ENCODE data around the gene MYH13.

The MYH13 gene

DNA sequence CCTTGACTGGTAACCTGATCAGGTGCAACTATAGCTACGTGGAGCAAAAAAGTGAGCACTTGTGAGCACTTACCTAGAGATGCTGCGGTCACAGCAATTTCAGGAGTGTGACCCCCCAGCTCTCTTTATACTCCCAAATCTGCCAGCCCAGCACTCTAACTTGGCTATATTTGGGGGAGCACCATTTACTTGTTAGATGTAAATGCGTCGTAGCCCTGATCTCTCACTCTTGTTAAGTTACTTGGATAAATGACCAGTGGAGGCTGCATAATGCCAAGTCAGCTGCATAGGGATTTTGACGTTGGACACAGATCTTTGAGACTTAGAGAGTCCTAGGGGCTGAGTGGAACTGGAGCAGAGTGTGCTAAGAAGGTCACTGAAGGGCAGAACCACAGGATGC lies at the start of gene MYH13:
TSS of gene MYH13 (minus strand) at position 101 of the 400 bp plus-strand sequence. CDS start 8,476 bp downstream, outside the sequence.
- no peak for DNase-seq

GRCh38 chr17:10421900-10422542 lies 49.2 kb upstream of the MYH13 start, which contains the start of gene MYH8:
MYH8 (minus strand) TSS chr17:10421950; CDS start chr17:10420227, 1,723 bp downstream.
- DNase-seq = no peak

DNA sequence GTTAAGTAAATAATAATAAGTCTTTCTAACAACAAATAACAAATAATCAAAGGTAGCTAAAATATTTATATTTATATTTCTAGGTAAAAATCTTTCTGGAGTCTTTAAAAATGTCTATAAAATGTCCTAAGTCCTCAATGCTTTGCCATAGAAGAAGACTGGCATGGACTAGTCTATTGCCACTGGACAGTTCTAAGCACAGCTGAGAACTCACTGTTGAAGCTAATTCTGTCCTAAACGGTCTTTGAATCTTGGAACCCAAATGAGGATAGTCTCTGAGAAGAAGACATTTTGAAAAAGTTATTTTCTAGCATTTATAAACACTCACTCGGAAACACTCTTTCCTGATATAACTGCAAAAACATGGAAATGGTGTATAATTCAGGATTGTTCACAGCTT lies 48.4 kb upstream of the MYH13 start:
- DNase-seq = no peak

- no peak for DNase-seq
Observed at GRCh38 chr17:10420811-10421210, 48.0 kb upstream of the MYH13 start.

DNA sequence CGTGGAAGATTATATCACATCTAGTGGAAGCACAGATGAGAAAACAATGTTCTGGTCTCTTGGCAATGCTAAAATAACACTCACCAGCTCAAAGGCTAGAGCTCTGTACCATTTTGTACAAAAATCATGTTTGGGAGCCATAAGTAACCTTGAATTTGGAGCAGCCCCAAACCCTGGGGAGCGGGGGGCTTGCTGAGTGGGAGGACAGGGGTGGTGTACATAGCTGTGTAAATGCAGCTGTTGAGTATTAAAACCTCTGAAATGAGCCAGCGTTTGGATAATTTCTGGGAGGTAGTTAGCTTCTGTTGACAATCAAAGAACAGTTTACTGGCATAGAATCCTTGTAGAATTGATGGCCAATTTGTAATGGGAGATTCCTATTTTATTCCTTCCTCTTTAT lies 44.6 kb upstream of the MYH13 start:
- no peak for DNase-seq

DNA sequence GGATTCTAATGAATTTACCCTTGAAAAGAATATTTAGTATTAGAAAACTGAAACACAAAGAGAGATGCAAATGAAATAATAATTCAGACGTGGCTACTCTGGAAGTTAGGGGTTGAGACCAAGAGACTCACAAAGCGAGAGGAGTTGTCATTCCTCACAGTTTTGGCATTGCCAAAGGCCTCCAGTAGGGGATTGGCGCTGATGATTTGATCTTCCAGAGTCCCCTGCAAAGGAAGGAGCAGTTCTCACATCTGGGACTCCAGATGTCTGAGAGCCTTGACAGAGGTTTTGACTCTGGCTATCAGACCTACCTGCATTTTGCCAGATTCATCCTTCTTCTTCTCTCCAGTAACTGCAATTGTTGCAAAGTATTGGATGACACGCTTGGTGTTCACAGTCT lies 42.4 kb upstream of the MYH13 start:
- DNase-seq = no peak

DNA sequence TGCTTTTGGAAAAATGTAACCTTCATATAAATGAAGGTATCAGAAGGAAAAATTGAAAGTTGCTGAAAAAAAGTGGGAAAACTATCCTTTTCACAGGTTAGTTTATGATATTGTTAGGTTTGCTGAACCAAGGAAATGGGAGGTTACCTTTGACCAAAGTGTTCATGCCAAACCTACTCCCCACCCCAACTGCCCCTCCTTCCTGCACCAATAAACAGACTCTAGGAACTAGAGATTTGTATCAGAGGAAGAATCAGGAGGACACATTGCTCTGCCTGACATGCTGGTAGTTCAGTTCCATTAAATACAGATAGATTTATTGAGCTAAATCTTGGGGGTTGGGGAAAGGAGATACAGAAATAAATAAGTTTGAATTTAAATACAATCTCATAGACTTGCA lies 30.8 kb upstream of the MYH13 start:
- no peak for DNase-seq

- DNase-seq = no peak
Observed at GRCh38 chr17:10398352-10398751, 25.5 kb upstream of the MYH13 start.

DNA sequence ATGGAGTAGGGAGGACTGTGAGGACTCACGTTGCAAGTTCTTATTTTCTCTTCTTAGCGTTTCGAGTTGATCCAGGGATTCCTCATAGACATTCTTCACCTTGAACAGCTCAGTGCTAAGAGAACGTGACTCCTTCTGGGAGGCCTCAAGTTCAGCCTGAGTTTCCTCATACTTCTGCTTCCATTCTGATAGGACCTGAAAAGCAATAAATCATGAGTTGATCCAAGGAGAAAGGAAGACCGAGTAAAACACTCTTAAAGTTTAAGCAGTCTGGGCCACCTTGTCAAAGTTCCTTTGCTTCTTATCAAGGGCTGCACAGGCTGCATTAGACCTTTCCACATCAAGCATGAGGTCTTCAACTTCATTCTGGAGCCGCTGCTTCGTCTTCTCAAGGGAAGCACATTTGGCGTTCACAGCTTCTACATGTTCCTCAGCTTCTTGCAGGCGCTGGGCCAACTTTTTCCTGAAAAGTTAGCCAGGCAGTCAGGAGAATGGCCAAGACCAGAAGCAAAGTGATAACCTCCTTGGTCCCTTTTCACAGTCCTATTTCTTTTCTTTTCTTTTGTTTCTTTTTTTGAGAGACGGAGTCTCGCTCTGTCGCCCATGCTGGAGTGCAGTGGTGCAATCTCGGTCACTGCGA lies 23.8 kb upstream of the MYH13 start:
- no peak for DNase-seq

DNA sequence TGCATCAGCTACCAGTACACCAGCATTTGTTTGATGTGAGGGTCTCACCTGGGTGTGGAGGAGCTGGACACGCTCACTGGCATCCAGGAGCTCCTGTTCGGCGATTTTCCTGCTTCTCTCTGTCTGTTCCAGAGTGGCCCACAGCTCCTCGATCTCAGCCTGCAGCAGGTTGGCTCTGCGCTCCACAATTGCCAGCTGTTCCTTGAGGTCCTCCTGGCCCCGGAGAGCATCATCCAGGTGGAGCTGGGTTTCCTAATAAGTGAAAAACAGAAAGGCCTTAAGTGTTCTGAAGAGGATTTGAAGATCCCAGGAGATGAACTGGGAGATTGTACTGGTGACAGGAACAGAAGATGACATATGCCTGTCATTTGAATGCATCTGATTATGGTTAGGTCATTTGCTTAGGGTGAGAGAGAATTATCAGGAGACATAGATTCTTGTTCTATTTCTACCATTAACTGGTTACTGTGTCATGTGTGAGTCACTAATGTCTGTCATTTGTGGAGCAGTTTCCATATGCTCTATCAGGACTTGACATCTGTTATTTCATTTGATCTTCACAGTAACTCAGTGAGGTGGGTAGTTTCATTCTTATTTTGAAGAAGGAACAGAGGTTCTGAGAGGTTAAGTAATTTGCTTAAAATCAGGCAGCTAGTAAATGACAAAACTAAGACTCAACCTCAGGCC lies 21.5 kb upstream of the MYH13 start:
- DNase-seq = no peak

DNA sequence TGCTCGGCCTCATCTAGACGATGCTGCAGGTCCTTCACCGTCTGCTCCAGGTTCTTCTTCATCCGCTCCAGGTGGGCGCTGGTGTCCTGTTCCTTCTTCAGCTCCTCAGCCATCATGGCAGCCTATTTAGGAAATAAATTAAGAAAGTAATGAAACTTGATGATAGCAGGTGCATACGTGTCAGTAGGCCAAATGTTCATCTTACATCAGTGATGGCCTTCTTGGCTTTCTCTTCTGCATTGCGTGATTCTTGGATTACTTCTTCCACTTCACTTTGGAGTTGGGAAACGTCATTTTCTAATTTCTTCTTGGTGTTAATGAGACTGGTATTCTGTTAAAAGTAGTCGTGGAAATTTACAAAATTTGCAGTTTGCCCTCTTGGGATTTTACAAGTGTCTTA lies 20.1 kb upstream of the MYH13 start:
- DNase-seq = no peak

DNA sequence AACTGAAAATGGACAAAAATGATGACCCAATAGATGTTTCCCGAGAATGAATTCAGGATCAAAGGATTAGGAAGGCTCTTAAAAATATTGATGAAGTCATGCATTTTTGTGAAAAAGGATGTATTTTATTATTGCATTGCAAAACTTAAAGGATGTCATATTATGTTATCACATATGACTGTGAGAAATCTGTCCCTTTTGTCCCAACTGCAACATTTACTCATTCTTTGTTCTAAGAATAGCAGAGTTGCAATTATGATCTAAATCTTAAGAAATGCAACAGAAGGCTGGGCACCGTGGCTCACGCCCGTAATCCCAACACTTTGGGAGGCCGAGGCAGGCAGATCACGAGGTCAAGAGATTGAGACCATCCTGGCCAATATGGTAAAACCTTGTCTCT lies 13.1 kb upstream of the MYH13 start:
- no peak for DNase-seq

- DNase-seq = no peak
Observed at GRCh38 chr17:10384175-10384574, 11.4 kb upstream of the MYH13 start.

DNA sequence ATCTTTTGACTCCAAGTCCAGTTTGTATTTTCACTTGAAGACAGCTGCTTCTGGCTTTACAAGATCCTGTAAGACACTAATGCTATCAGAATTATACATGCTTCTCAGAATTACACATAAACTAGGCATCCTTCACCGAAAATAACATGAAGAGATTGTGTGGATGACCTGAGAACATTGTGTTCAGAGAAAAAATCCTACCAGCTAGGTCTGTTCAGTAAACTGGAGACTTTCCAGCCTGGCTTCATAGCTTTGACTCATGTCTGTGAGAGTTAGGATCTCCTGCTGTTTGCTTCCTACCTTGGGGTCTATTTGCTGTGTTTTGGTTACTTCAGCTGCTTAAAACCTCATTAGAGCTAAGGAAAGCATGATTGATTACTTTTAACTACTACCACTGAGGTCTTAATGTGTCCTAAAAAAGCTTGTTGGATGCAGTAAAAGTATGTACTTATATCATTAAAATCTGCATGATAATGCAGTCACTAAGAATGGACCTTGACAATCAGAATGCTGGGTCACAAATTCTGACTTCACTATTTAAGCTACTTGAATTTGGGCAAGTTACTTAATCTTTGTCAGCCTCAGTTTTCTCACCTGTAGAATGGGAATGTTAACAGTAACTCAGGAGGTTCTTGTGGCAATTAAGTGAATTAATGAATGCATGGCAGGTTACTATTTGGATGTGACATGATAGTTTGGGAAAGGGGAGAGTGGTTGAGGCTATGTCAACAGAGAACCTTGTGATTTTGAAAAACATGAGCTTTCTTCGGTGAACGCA lies 8.0 kb upstream of the MYH13 start:
- no peak for DNase-seq

- DNase-seq = no peak
Observed at GRCh38 chr17:10370016-10370608, 2.7 kb downstream of the MYH13 start.

GRCh38 chr17:10369239-10369638 lies 3.6 kb downstream of the MYH13 start:
- DNase-seq = no peak

DNA sequence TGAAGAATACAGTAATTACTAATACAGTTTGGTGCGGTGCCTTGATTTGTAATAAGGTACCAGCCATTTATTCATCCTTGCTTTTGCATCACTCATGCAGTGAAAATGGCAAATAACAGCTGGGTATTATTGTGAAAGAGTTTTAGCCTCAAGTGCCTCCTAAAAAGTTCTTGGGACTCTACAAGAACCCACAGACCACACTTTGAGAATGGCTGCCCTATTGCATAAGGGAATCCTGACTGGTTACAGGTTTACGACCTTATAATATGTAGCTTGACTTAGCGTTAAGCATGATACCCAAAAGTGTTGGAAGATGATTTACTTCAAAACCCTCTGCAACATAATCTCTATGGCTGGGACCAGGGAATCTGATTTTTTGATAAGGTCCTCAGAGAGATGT lies 4.2 kb downstream of the MYH13 start:
- DNase-seq = no peak

DNA sequence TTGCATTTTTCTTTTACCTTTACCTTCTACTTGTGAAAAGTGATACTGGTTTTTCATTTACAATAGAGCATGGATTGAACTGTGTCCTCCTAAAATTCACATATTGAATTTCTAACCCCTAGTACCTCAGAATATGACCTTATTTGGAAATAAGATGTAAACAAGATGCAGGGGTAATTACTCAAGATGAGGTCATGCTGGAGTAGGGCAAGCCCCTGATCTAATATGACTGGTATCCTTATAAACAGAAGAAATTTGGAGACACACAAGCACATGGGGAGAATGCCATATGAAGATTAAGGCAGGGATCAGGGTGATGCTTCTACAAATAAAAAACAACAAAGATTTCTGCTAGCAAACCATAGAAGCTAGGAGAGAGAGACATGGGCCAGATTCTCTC lies 12.2 kb downstream of the MYH13 start:
- DNase-seq = no peak

- DNase-seq = no peak
Observed at GRCh38 chr17:10357768-10358167, 15.0 kb downstream of the MYH13 start.

- DNase-seq = no peak
Observed at GRCh38 chr17:10354651-10355050, 18.2 kb downstream of the MYH13 start.

DNA sequence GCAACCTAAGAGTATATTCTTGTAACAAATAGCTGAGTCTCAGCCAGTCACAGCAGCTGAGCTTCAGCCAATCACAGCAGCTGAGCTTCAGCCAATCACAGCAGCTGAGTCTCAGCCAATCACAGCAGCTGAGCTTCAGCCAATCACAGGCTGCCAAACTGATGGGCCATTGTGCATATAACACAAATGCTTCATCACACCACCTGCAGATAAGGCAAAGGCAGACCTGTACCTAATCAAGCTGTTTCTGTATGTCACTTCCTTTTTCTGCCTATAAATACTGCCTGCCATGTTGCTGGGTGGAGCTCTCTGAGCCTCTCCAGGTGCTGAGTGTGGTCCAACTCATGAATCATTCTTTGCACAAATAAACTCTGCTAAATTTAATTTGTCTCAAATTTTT lies 19.9 kb downstream of the MYH13 start:
- no peak for DNase-seq

GRCh38 chr17:10349403-10349802 lies 23.4 kb downstream of the MYH13 start:
- DNase-seq = no peak

DNA sequence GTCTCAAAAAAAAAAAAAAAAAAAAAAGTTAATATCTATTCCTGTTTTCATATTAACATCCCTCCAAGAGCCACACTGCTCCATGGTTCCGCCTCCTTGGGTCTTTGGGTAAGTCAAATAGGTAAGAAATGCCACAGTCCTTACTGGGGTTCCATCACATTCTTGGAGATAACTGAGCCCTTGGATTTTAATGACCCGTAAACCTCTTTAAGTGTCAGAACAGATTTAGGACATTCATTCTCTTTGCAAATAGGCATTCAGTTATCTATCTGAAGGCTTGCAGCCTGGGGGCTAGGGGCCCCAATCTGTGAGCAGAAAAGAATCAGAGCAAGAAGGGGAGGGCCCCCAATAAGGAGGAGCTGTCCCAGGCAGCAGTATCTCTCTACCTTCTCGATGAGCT lies 28.0 kb downstream of the MYH13 start:
- no peak for DNase-seq

Data from NCI-H1105 treated with DMSO at 0.1 percent for 48 hours (cell line).